ENCODE data around the gene OPRM1.

GRCh38 chr6:154164397-154164796, 125.4 kb downstream of the OPRM1 start:
- TF ChIP-seq, protein P1, sequence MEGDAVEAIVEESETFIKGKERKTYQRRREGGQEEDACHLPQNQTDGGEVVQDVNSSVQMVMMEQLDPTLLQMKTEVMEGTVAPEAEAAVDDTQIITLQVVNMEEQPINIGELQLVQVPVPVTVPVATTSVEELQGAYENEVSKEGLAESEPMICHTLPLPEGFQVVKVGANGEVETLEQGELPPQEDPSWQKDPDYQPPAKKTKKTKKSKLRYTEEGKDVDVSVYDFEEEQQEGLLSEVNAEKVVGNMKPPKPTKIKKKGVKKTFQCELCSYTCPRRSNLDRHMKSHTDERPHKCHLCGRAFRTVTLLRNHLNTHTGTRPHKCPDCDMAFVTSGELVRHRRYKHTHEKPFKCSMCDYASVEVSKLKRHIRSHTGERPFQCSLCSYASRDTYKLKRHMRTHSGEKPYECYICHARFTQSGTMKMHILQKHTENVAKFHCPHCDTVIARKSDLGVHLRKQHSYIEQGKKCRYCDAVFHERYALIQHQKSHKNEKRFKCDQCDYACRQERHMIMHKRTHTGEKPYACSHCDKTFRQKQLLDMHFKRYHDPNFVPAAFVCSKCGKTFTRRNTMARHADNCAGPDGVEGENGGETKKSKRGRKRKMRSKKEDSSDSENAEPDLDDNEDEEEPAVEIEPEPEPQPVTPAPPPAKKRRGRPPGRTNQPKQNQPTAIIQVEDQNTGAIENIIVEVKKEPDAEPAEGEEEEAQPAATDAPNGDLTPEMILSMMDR (conservative IDR thresholded peaks at IDR 0.05), result no peak
- no peak for TF ChIP-seq ZFX (IDR thresholded peaks at IDR 0.05)
